HuH-7.5 (cell line): ENCODE measurements around the gene SEMA4G.
A peak's percentile ranks its signal among the peaks of the same experiment; 100 is the strongest.
"Not testable (repeated sequence)": the region's sequence is repeated elsewhere in the genome, so short reads cannot be mapped to it uniquely, and the experiment has no call there.

Source experiments
- DNase-seq: peaks from one replicate; pipeline ENCODE4 v3.0.0; 2011; ENCODE audit warnings: low spot score

The SEMA4G gene

GRCh38 chr10:100970914-100971811 is 1.9 kb downstream of the SEMA4G start:
- peak; percentile 87 for DNase-seq

- DNase-seq: no peak
Observed at GRCh38 chr10:100972115-100972903, 3.0 kb downstream of the SEMA4G start.

GRCh38 chr10:100972904-100973535 is 3.7 kb downstream of the SEMA4G start:
- DNase-seq: no peak

- DNase-seq: not testable (repeated sequence)
Observed at GRCh38 chr10:100975397-100975796, 6.1 kb downstream of the SEMA4G start.

GRCh38 chr10:100976906-100977305 is 7.6 kb downstream of the SEMA4G start:
- no peak for DNase-seq

- DNase-seq: no peak
Observed at GRCh38 chr10:100977436-100977835, 8.1 kb downstream of the SEMA4G start.

- no peak for DNase-seq
Observed at GRCh38 chr10:100978121-100978900, 9.0 kb downstream of the SEMA4G start.

GRCh38 chr10:100978901-100979195 is 9.5 kb downstream of the SEMA4G start:
- no peak for DNase-seq

GRCh38 chr10:100979791-100980272 is 10.5 kb downstream of the SEMA4G start:
- DNase-seq: no peak

GRCh38 chr10:100980311-100980710 is 11.0 kb downstream of the SEMA4G start:
- no peak for DNase-seq

- no peak for DNase-seq
Observed at GRCh38 chr10:100980711-100981110, 11.4 kb downstream of the SEMA4G start.

- DNase-seq: no peak
Observed at GRCh38 chr10:100981178-100981772, 12.0 kb downstream of the SEMA4G start.

GRCh38 chr10:100982916-100983830 is 13.9 kb downstream of the SEMA4G start:
- DNase-seq: no peak

- no peak for DNase-seq
Observed at GRCh38 chr10:100983868-100984671, 14.8 kb downstream of the SEMA4G start.

GRCh38 chr10:100984672-100985177 is 15.4 kb downstream of the SEMA4G start:
- no peak for DNase-seq

- DNase-seq: no peak
Observed at GRCh38 chr10:100985336-100985735, 16.0 kb downstream of the SEMA4G start.

GRCh38 chr10:100986623-100986951 is 17.3 kb downstream of the SEMA4G start:
- no peak for DNase-seq

GRCh38 chr10:100986952-100987684 is 17.8 kb downstream of the SEMA4G start, which contains the start of the genes MRPL43 and TWNK:
TSS of gene MRPL43 (minus strand) at chr10:100987497. CDS start at chr10:100987443, 54 bp downstream.
TSS of gene TWNK (plus strand) at chr10:100987543. CDS start at chr10:100988211, 668 bp downstream.
- peak; percentile 89 for DNase-seq

GRCh38 chr10:100987685-100988049 is 18.4 kb downstream of the SEMA4G start:
- no peak for DNase-seq
